ENCODE measurements around the gene NAA20. TPM values are rescaled to one million over a fixed set of nuclear protein-coding genes. Genes with fewer than 3 reads are reported as not detected.

NAA20 gene
- total RNA-seq, 1 experiment from 2014 or later = 113 TPM

GRCh38 chr20:19996222-19996621 is 20.9 kb upstream of the NAA20 start:
- CTCF ChIA-PET = no interaction called here
- Histone ChIP-seq H3K4me2 (ENCODE audit: low read length) (no peak overlapping the region), H3K27me3 (ENCODE audit: low read length) (no peaks in the 10 kb centered on the region), H3K9me2 (replicated peaks; ENCODE audit: low read length) (no peaks in the 10 kb centered on the region), H4K20me1 (ENCODE audit: low read length) (no peaks in the 10 kb centered on the region), H2AFZ (ENCODE audit: low read length) (no peak overlapping the region), H3K36me3 (ENCODE audit: low read depth, low read length) (peaks cover 69% of the 10 kb centered on the region), H3K27ac (ENCODE audit: low read length) (no peak overlapping the region), H3F3A (ENCODE audit: low read length, unreplicated experiment) (peaks cover 16% of the 10 kb centered on the region), H3K9ac (ENCODE audit: low read length) (no peak overlapping the region), H3K4me1 (ENCODE audit: insufficient read depth, low read length) (peaks cover 44% of the 10 kb centered on the region), H3K9me3 (ENCODE audit: low read length) (no peaks in the 10 kb centered on the region), H3K4me3 (ENCODE audit: low read length) (no peak overlapping the region), H3K79me2 (ENCODE audit: low read length) (peaks cover 49% of the 10 kb centered on the region)
- DNase-seq (no peak), ATAC-seq (no peak)
- POLR2A ChIA-PET (ENCODE audit: unreplicated experiment) = no interaction called here
- intact Hi-C loops (cut with micrococcal nuclease) = no loop called here
- no peak for TF ChIP-seq EZH2 (IDR thresholded peaks at IDR 0.05; ENCODE audit: low read length, unreplicated experiment)
- no peak for TF ChIP-seq EZH2phosphoT487 (IDR thresholded peaks at IDR 0.05; ENCODE audit: borderline replicate concordance, low read length)
- TF ChIP-seq CTCF (conservative IDR thresholded peaks at IDR 0.05; ENCODE audit: low read depth, low read length) = no peak
- BruUV-seq (replicated peaks) = no TSS peak

GRCh38 chr20:19996917-19997316 is 20.2 kb upstream of the NAA20 start:
- H3K9ac ChIP-seq (ENCODE audit: low read length) = no peak overlapping the region
- POLR2A ChIA-PET (ENCODE audit: unreplicated experiment) = no interaction called here
- no peaks in the 10 kb centered on the region for H3K27me3 ChIP-seq (ENCODE audit: low read length)
- H3F3A ChIP-seq (ENCODE audit: low read length, unreplicated experiment) = peaks cover 16% of the 10 kb centered on the region
- no peak for ATAC-seq
- peaks cover 42% of the 10 kb centered on the region for H3K4me1 ChIP-seq (ENCODE audit: insufficient read depth, low read length)
- TF ChIP-seq EZH2phosphoT487 (IDR thresholded peaks at IDR 0.05; ENCODE audit: borderline replicate concordance, low read length) (no peak), CTCF (conservative IDR thresholded peaks at IDR 0.05; ENCODE audit: low read depth, low read length) (no peak), EZH2 (IDR thresholded peaks at IDR 0.05; ENCODE audit: low read length, unreplicated experiment) (no peak)
- no peak overlapping the region for H2AFZ ChIP-seq (ENCODE audit: low read length)
- no peak overlapping the region for H3K4me2 ChIP-seq (ENCODE audit: low read length)
- CTCF ChIA-PET = no interaction called here
- BruUV-seq (replicated peaks) = no TSS peak
- no peaks in the 10 kb centered on the region for H3K9me3 ChIP-seq (ENCODE audit: low read length)
- no peak overlapping the region for H3K27ac ChIP-seq (ENCODE audit: low read length)
- no peak overlapping the region for H3K4me3 ChIP-seq (ENCODE audit: low read length)
- H3K36me3 ChIP-seq (ENCODE audit: low read depth, low read length) = peaks cover 67% of the 10 kb centered on the region
- H3K79me2 ChIP-seq (ENCODE audit: low read length) = peaks cover 42% of the 10 kb centered on the region
- H3K9me2 ChIP-seq (replicated peaks; ENCODE audit: low read length) = no peaks in the 10 kb centered on the region
- H4K20me1 ChIP-seq (ENCODE audit: low read length) = no peaks in the 10 kb centered on the region
- no peak for DNase-seq
- intact Hi-C loops (cut with micrococcal nuclease) = no loop called here

GRCh38 chr20:19998990-19999705 is 18.0 kb upstream of the NAA20 start:
- BruUV-seq (replicated peaks) = no TSS peak
- Histone ChIP-seq H3K4me1 (ENCODE audit: insufficient read depth, low read length) (peaks cover 28% of the 10 kb centered on the region), H3K9me2 (replicated peaks; ENCODE audit: low read length) (no peaks in the 10 kb centered on the region), H3K4me2 (ENCODE audit: low read length) (no peak overlapping the region), H3K9ac (ENCODE audit: low read length) (no peak overlapping the region), H2AFZ (ENCODE audit: low read length) (no peak overlapping the region), H3K9me3 (ENCODE audit: low read length) (no peaks in the 10 kb centered on the region), H3K79me2 (ENCODE audit: low read length) (peaks cover 37% of the 10 kb centered on the region), H3K4me3 (ENCODE audit: low read length) (no peak overlapping the region), H3F3A (ENCODE audit: low read length, unreplicated experiment) (peaks cover 3% of the 10 kb centered on the region), H3K27me3 (ENCODE audit: low read length) (no peaks in the 10 kb centered on the region), H3K27ac (ENCODE audit: low read length) (no peak overlapping the region), H3K36me3 (ENCODE audit: low read depth, low read length) (peaks cover 77% of the 10 kb centered on the region), H4K20me1 (ENCODE audit: low read length) (no peaks in the 10 kb centered on the region)
- intact Hi-C loops (cut with micrococcal nuclease) = no loop called here
- ChIA-PET POLR2A (ENCODE audit: unreplicated experiment) (no interaction called here), CTCF (interaction anchor here (0.7 kb wide), 1 partner anchor 22 kb away, joined by 3 read pairs; no protein-coding TSS in a partner anchor)
- ATAC-seq = no peak
- no peak for DNase-seq
- TF ChIP-seq EZH2phosphoT487 (IDR thresholded peaks at IDR 0.05; ENCODE audit: borderline replicate concordance, low read length) = no peak
- no peak for TF ChIP-seq EZH2 (IDR thresholded peaks at IDR 0.05; ENCODE audit: low read length, unreplicated experiment)
- no peak for TF ChIP-seq CTCF (conservative IDR thresholded peaks at IDR 0.05; ENCODE audit: low read depth, low read length)

Measured in PC-3 (cell line).